Measurements from ENCODE around the gene PARP15. TPM values are rescaled to one million over a fixed set of nuclear protein-coding genes. Genes with fewer than 3 reads are reported as not detected.

Gene PARP15
- total RNA-seq, 1 experiment from 2014 or later, result 0.15 TPM

GRCh38 chr3:122621112-122621511 lies 43.7 kb downstream of the PARP15 start:
- no peak overlapping the region for H3K4me3 Mint-ChIP-seq
- H3K9me3 Mint-ChIP-seq, result no peaks in the 10 kb centered on the region
- DNase-seq (ENCODE audit: low spot score), result no peak
- TF ChIP-seq USF2 (CRISPR knock-in tag; IDR thresholded peaks at IDR 0.05) (no peak), ZNF281 (CRISPR knock-in tag; IDR thresholded peaks at IDR 0.05) (no peak), NR1H2 (CRISPR knock-in tag; IDR thresholded peaks at IDR 0.05) (no peak), NFYB (CRISPR knock-in tag; conservative IDR thresholded peaks at IDR 0.05; ENCODE audit: low read depth) (no peak)
- ChIA-PET POLR2A (no interaction called here), CTCF (no interaction called here)
- no peak overlapping the region for H3K27ac Mint-ChIP-seq
- ATAC-seq, result no peak
- H3K4me1 Mint-ChIP-seq, result peaks cover 5% of the 10 kb centered on the region
- peaks cover 3% of the 10 kb centered on the region; the same call in 1 of the 2 replicates for H3K27me3 Mint-ChIP-seq (ENCODE audit: low read depth)
- H3K36me3 Mint-ChIP-seq, result no peaks in the 10 kb centered on the region

GRCh38 chr3:122623031-122623829 lies 45.8 kb downstream of the PARP15 start:
- no peak for ATAC-seq
- TF ChIP-seq ZMAT4 (CRISPR knock-in tag; IDR thresholded peaks at IDR 0.05) (no peak), GTF2I (CRISPR knock-in tag; conservative IDR thresholded peaks at IDR 0.05) (no peak), PREB (CRISPR knock-in tag; IDR thresholded peaks at IDR 0.05; ENCODE audit: borderline replicate concordance) (no peak), TCF7 (CRISPR knock-in tag; IDR thresholded peaks at IDR 0.05; ENCODE audit: low read depth) (no peak), PRDM15 (CRISPR knock-in tag; IDR thresholded peaks at IDR 0.05) (no peak)
- Mint-ChIP-seq H3K27me3 (ENCODE audit: low read depth) (peaks cover 3% of the 10 kb centered on the region; the same call in 1 of the 2 replicates), H3K27ac (no peak overlapping the region), H3K9me3 (0 out of 2 replicates have a peak, but pooled peaks cover 3% of the 10 kb centered on the region), H3K4me3 (no peak overlapping the region), H3K4me1 (peaks cover 5% of the 10 kb centered on the region), H3K36me3 (no peaks in the 10 kb centered on the region)
- DNase-seq (ENCODE audit: low spot score), result no peak
- ChIA-PET CTCF (interaction anchor here (1.2 kb wide), 1 partner anchor 11 kb away, joined by 3 read pairs; no protein-coding TSS in a partner anchor), POLR2A (no interaction called here)

GRCh38 chr3:122626515-122627180 lies 49.2 kb downstream of the PARP15 start:
- Mint-ChIP-seq H3K36me3 (peaks cover 12% of the 10 kb centered on the region), H3K27ac (no peak overlapping the region), H3K27me3 (ENCODE audit: low read depth) (peaks cover 2% of the 10 kb centered on the region; the same call in 1 of the 2 replicates), H3K9me3 (peaks cover 23% of the 10 kb centered on the region), H3K4me3 (no peak overlapping the region), H3K4me1 (peaks cover 5% of the 10 kb centered on the region)
- ATAC-seq, result no peak
- CTCF ChIA-PET, result interaction anchor here (0.7 to 1.3 kb wide), 3 partner anchors 34 to 467 kb away, joined by 3 read pairs; no protein-coding TSS in a partner anchor
- DNase-seq (ENCODE audit: low spot score), result no peak
- POLR2A ChIA-PET, result no interaction called here
- TF ChIP-seq OVOL2 (CRISPR knock-in tag; IDR thresholded peaks at IDR 0.05; ENCODE audit: borderline replicate concordance) (no peak), KAT7 (CRISPR knock-in tag; IDR thresholded peaks at IDR 0.05; ENCODE audit: borderline replicate concordance) (no peak), ATF1 (CRISPR knock-in tag; IDR thresholded peaks at IDR 0.05) (no peak), ZNF671 (CRISPR knock-in tag; IDR thresholded peaks at IDR 0.05) (no peak), ELF4 (CRISPR knock-in tag; IDR thresholded peaks at IDR 0.05; ENCODE audit: low read depth) (no peak), ZNF532 (CRISPR knock-in tag; IDR thresholded peaks at IDR 0.05; ENCODE audit: borderline replicate concordance) (no peak), CREM (CRISPR knock-in tag; IDR thresholded peaks at IDR 0.05) (no peak)

All from WTC11 (cell line).